GM12878 (cell line): ENCODE measurements around the gene MYRFL. TPM values are rescaled to one million over a fixed set of nuclear protein-coding genes. Genes with fewer than 3 reads are reported as not detected.

Experiments
- ATAC-seq: fragments of 200-7000 bp; cut with Tn5 transposase; 3 replicates; pipeline ENCODE4 v1.9.1; 2020; ENCODE audit warnings: mild to moderate bottlenecking, moderate library complexity
- BruUV-seq: library from RNA; stranded (reverse); fragments of 400-500 nt; replicated peaks from 2 replicates; lab custom pipeline; 2021; lab: Mats Ljungman, UMichigan
- CTCF ChIA-PET: fragments of 300-600 bp; sonication (Branson Sonifier 250); formaldehyde crosslinking; extraction: SDS; loops from one replicate; lab custom pipeline; 2021; ENCODE audit warnings: inconsistent platforms; lab: Yijun Ruan, JAX
- POLR2A ChIA-PET: fragments of 350-600 bp; formaldehyde crosslinking; extraction: SDS; loops from one replicate; lab custom pipeline; 2021; ENCODE audit warnings: inconsistent platforms; lab: Charles Lee
- RAD21 ChIA-PET: fragments of 300-600 bp; sonication (Branson Sonifier 250); formaldehyde crosslinking; loops from one replicate; lab custom pipeline; 2023; ENCODE audit warnings: antibody characterized with exemption; ENCODE audit not compliant: unreplicated experiment; lab: Charles Lee
- SMC1A ChIA-PET: fragments of 300-600 bp; sonication (Branson Sonifier 250); formaldehyde crosslinking; loops from one replicate; lab custom pipeline; 2023; ENCODE audit not compliant: unreplicated experiment, uncharacterized antibody; lab: Charles Lee
- DNase-seq: peaks from one replicate; pipeline ENCODE4 v3.0.0-alpha.2; 2011; ENCODE audit warnings: low read depth, low spot score
- FAIRE-seq: peaks from 3 replicates; lab custom pipeline; 2011; peaks lifted over from hg19 to GRCh38; lab: Jason Lieb, UNC
- H2AFZ ChIP-seq: 2 replicates; pipeline ENCODE4 v1.6.0; 2011; ENCODE audit warnings: low read depth, low read length, control low read depth; ENCODE audit not compliant: control insufficient read depth
- H3K27ac ChIP-seq: 2 replicates; pipeline ENCODE4 v1.5.1; 2011; ENCODE audit warnings: control low read depth; ENCODE audit not compliant: control insufficient read depth, insufficient read depth
- H3K27me3 ChIP-seq, 2 experiments: replicated peaks in 1 of 2; 2 replicates each; pipeline versions ENCODE4 v1.6.0 to v1.6.1; 2011; ENCODE audit warnings: low read length in 1 of 2; ENCODE audit not compliant: control insufficient read depth in 2 of 2, insufficient read depth in 2 of 2
- H3K36me3 ChIP-seq, 2 experiments: 2 replicates each; pipeline ENCODE4 v1.5.1; 2011; ENCODE audit warnings: low read length in 1 of 2; ENCODE audit not compliant: control insufficient read depth in 2 of 2, insufficient read depth in 2 of 2
- H3K4me1 ChIP-seq: 2 replicates; pipeline ENCODE4 v1.6.1; 2011; ENCODE audit warnings: mild to moderate bottlenecking, low read length, moderate library complexity, mixed read lengths; ENCODE audit not compliant: control insufficient read depth, insufficient read depth
- H3K4me2 ChIP-seq: 2 replicates; pipeline ENCODE4 v1.6.0; 2011; ENCODE audit warnings: control low read depth; ENCODE audit not compliant: control insufficient read depth, insufficient read depth
- H3K4me3 ChIP-seq: fragments of 200-600 bp; sonication (generic); 2 replicates; pipeline ENCODE4 v1.5.1; 2016
- H3K79me2 ChIP-seq: 2 replicates; pipeline ENCODE4 v1.6.0; 2011; ENCODE audit warnings: low read length; ENCODE audit not compliant: control insufficient read depth, insufficient read depth
- H3K9ac ChIP-seq: 2 replicates; pipeline ENCODE4 v1.8.0; 2011; ENCODE audit warnings: low read length, control low read depth, mixed read lengths; ENCODE audit not compliant: control insufficient read depth, insufficient read depth
- H3K9me3 ChIP-seq: replicated peaks from 3 replicates; pipeline ENCODE4 v1.5.1; 2011; ENCODE audit warnings: mild to moderate bottlenecking, low read length; ENCODE audit not compliant: control insufficient read depth, insufficient read depth
- H4K20me1 ChIP-seq: 2 replicates; pipeline ENCODE4 v1.6.0; 2011; ENCODE audit not compliant: control insufficient read depth, insufficient read depth
- DPF2 ChIP-seq: fragments of 450-650 bp; IDR thresholded peaks from 2 replicates; pipeline ENCODE4 v1.6.1; 2017; ENCODE audit warnings: mild to moderate bottlenecking
- E2F4 ChIP-seq: IDR thresholded peaks from 2 replicates; pipeline ENCODE4 v1.6.1; 2012; ENCODE audit warnings: low read depth, low read length, improper control_type of control experiment
- FOXM1 ChIP-seq: IDR thresholded peaks from 2 replicates; pipeline ENCODE4 v1.6.1; 2012; ENCODE audit warnings: low read depth, mild to moderate bottlenecking, inconsistent platforms, low read length, moderate library complexity
- MXI1 ChIP-seq: fragments of 150-350 bp; IDR thresholded peaks from 2 replicates; pipeline ENCODE4 v1.6.1; 2011; ENCODE audit warnings: low read depth, mild to moderate bottlenecking, inconsistent platforms, low read length, improper control_type of control experiment
- NRF1 ChIP-seq: conservative IDR thresholded peaks from 2 replicates; pipeline ENCODE4 v1.6.1; 2011; ENCODE audit warnings: mild to moderate bottlenecking, low read depth, low read length, improper control_type of control experiment
- RAD21 ChIP-seq: IDR thresholded peaks from 2 replicates; pipeline ENCODE4 v1.6.1; 2011; ENCODE audit warnings: mild to moderate bottlenecking, low read depth, low read length, moderate library complexity; ENCODE audit not compliant: insufficient read depth
- SREBF2 ChIP-seq: IDR thresholded peaks from 2 replicates; pipeline ENCODE4 v1.6.1; 2012; ENCODE audit warnings: mild to moderate bottlenecking, low read length
- YY1 ChIP-seq: IDR thresholded peaks from 2 replicates; pipeline ENCODE4 v1.6.1; 2011; ENCODE audit warnings: low read depth, mild to moderate bottlenecking, low read length
- ZNF274 ChIP-seq: IDR thresholded peaks from one replicate; pipeline ENCODE4 v1.8.0; 2011; ENCODE audit not compliant: insufficient read length, insufficient read depth
- WGBS: methylation state at CpG from one replicate; pipeline ENCODE4 v1.1.6; 2016; ENCODE audit warnings: low lambda C conversion rate; ENCODE audit not compliant: insufficient replicate concordance, insufficient coverage; ENCODE audit errors: missing lambda C conversion rate; 5-methylcytosine and 5-hydroxymethylcytosine counted together
- in situ Hi-C: fragments of 300-500 bp; cut with MboI; formaldehyde crosslinking; loops from 9 replicates; pipeline ENCODE4 v1.14.3; 2018; ENCODE audit warnings: mixed read lengths
- intact Hi-C: fragments of 100-400 bp; cut with micrococcal nuclease; formaldehyde crosslinking; loops from one replicate; pipeline ENCODE4 v1.14.2; 2022; ENCODE audit not compliant: unreplicated experiment
- polyA plus RNA-seq, 11 experiments: library from polyadenylated mRNA; depleted of rRNA in 4 of 11; unstranded in 6 of 11; stranded (reverse) in 5 of 11; fragments of >200 nt; fragmentation: Nextera tagmentation in 4 of 11; fragmentation: Illumina TruSeq in 1 of 11; extraction: Ambion mirVana in 4 of 11; extraction: Trizol in 1 of 11; gene quantifications; 1 replicate in 1 of 11; 2 replicates in 10 of 11; pipeline versions ENCODE4 v1.2.1 to v1.2.3, GENCODE V29; 2011 to 2016; ENCODE audit warnings: inconsistent platforms in 2 of 11, missing spikeins in 2 of 11, low read depth in 1 of 11
- total RNA-seq, 4 experiments: library from RNA; depleted of rRNA in 3 of 4; stranded (reverse); fragments of >200 nt in 3 of 4; fragmentation: Illumina TruSeq in 1 of 4; extraction: Trizol in 1 of 4; gene quantifications; 2 replicates each; pipeline versions ENCODE4 v1.2.1 to v1.2.3, GENCODE V29; 2013 to 2021
- TF ChIP-seq, protein P1 (sequence below), 3 experiments: IDR thresholded peaks in 2 of 3; conservative IDR thresholded peaks in 1 of 3; 2 replicates each; pipeline ENCODE4 v1.5.1; 2011; ENCODE audit warnings: low read depth in 3 of 3, low read length in 3 of 3, mild to moderate bottlenecking in 3 of 3, control low read depth in 2 of 3, moderate library complexity in 2 of 3, inconsistent platforms in 1 of 3, mixed read lengths in 1 of 3; ENCODE audit not compliant: control insufficient read depth in 2 of 3, insufficient read depth in 1 of 3; ENCODE audit errors: extremely low read depth in 1 of 3
- TF ChIP-seq, protein P2 (sequence below): fragments of 450-650 bp; IDR thresholded peaks from 2 replicates; pipeline ENCODE4 v1.6.1; 2017; ENCODE audit warnings: mild to moderate bottlenecking, moderate library complexity

MYRFL gene
- total and polyA plus RNA-seq, 10 of the 15 experiments (the other 5 are each of a cell fraction or from before 2014, with no cell fraction given): 0.24 to 1.8 (median 0.64) TPM

DNA sequence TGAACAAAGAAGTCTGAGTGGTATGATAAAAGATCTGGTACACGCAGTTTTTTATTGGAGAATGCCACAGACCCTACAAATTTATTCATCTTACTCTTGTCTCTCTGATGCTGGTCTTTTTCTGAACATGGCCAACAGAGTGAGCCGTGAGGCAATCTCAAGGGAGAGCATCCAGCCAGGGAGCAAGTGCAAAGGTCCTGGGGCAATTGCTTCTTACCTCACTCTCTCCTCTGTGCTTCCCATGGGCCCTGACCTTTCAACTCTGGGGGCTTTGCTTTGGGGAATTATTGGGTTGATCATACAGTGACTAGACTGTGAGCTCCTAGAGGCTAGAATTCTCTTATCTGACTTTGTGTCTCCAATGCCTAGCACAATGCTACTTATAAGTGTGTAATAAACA lies 171.7 kb downstream of the MYRFL start:
- ChIA-PET CTCF (no interaction called here), RAD21 (no interaction called here), SMC1A (no interaction called here), POLR2A (no interaction called here)
- H3K27me3 ChIP-seq: no peaks in the 10 kb centered on the region
- no peak overlapping the region for H2AFZ ChIP-seq
- no peak for DNase-seq
- WGBS: 31% methylated on average over 2 of the region's 2 CpGs
- no peak for FAIRE-seq
- intact Hi-C loops (no loop called here), in situ Hi-C loops (no loop called here)
- H3K4me1 ChIP-seq: no peaks in the 10 kb centered on the region
- H3K79me2 ChIP-seq: no peaks in the 10 kb centered on the region
- H3K4me2 ChIP-seq: no peak overlapping the region
- no peaks in the 10 kb centered on the region for H4K20me1 ChIP-seq
- no TSS peak for BruUV-seq
- no peaks in the 10 kb centered on the region; the same call in 2 of the 3 replicates for H3K9me3 ChIP-seq
- H3K27ac ChIP-seq: no peak overlapping the region
- no peak for ATAC-seq
- no peaks in the 10 kb centered on the region for H3K36me3 ChIP-seq
- H3K4me3 ChIP-seq: no peak overlapping the region
- H3K9ac ChIP-seq: no peak overlapping the region
- TF ChIP-seq ZNF274: no peak
- no peak for TF ChIP-seq FOXM1
- TF ChIP-seq MXI1: no peak

DNA sequence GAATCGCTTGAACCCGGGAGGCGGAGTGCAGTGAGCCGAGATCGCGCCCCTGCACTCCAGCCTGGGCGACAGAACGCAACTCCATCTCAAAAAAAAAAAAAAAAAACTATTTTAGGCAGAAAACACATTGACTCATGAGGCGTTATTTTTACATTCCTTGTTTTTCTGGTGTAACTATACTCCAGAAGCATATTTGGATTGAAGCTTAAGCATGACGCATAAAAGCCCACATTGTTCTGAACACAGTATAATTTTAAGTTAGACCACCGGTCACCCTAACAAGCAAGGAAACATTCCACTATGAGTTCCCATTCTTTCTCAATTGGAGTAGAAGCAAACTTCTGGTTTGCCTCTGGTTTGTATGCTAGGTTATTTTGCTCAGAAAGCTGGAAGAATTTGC lies 173.0 kb downstream of the MYRFL start:
- ChIA-PET POLR2A (interaction anchor here (0.7 kb wide), 1 partner anchor 113 kb away, joined by 4 read pairs; no protein-coding TSS in a partner anchor), RAD21 (no interaction called here), CTCF (interaction anchor here (0.7 kb wide), 1 partner anchor 235 kb away, joined by 3 read pairs; no protein-coding TSS in a partner anchor), SMC1A (no interaction called here)
- in situ Hi-C loops (no loop called here), intact Hi-C loops (no loop called here)
- Histone ChIP-seq H3K27ac (no peak overlapping the region), H3K9me3 (no peaks in the 10 kb centered on the region), H3K4me1 (no peaks in the 10 kb centered on the region), H3K4me2 (no peak overlapping the region), H3K79me2 (no peaks in the 10 kb centered on the region), H3K36me3 (no peaks in the 10 kb centered on the region), H3K4me3 (no peak overlapping the region), H4K20me1 (no peaks in the 10 kb centered on the region), H3K27me3 (no peaks in the 10 kb centered on the region), H2AFZ (no peak overlapping the region), H3K9ac (no peak overlapping the region)
- TF ChIP-seq NRF1: no peak
- no peak for TF ChIP-seq YY1
- TF ChIP-seq RAD21: no peak
- TF ChIP-seq E2F4: no peak
- TF ChIP-seq DPF2: no peak
- no peak for TF ChIP-seq SREBF2
- TF ChIP-seq, protein P1, sequence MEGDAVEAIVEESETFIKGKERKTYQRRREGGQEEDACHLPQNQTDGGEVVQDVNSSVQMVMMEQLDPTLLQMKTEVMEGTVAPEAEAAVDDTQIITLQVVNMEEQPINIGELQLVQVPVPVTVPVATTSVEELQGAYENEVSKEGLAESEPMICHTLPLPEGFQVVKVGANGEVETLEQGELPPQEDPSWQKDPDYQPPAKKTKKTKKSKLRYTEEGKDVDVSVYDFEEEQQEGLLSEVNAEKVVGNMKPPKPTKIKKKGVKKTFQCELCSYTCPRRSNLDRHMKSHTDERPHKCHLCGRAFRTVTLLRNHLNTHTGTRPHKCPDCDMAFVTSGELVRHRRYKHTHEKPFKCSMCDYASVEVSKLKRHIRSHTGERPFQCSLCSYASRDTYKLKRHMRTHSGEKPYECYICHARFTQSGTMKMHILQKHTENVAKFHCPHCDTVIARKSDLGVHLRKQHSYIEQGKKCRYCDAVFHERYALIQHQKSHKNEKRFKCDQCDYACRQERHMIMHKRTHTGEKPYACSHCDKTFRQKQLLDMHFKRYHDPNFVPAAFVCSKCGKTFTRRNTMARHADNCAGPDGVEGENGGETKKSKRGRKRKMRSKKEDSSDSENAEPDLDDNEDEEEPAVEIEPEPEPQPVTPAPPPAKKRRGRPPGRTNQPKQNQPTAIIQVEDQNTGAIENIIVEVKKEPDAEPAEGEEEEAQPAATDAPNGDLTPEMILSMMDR (IDR thresholded peaks at IDR 0.05 in 2 of 3, conservative IDR thresholded peaks at IDR 0.05 in 1 of 3; ENCODE audit: control insufficient read depth in 2 of 3, extremely low read depth in 1 of 3, insufficient read depth in 1 of 3, low read depth in 3 of 3, low read length in 3 of 3): no peak
- TF ChIP-seq, protein P2, sequence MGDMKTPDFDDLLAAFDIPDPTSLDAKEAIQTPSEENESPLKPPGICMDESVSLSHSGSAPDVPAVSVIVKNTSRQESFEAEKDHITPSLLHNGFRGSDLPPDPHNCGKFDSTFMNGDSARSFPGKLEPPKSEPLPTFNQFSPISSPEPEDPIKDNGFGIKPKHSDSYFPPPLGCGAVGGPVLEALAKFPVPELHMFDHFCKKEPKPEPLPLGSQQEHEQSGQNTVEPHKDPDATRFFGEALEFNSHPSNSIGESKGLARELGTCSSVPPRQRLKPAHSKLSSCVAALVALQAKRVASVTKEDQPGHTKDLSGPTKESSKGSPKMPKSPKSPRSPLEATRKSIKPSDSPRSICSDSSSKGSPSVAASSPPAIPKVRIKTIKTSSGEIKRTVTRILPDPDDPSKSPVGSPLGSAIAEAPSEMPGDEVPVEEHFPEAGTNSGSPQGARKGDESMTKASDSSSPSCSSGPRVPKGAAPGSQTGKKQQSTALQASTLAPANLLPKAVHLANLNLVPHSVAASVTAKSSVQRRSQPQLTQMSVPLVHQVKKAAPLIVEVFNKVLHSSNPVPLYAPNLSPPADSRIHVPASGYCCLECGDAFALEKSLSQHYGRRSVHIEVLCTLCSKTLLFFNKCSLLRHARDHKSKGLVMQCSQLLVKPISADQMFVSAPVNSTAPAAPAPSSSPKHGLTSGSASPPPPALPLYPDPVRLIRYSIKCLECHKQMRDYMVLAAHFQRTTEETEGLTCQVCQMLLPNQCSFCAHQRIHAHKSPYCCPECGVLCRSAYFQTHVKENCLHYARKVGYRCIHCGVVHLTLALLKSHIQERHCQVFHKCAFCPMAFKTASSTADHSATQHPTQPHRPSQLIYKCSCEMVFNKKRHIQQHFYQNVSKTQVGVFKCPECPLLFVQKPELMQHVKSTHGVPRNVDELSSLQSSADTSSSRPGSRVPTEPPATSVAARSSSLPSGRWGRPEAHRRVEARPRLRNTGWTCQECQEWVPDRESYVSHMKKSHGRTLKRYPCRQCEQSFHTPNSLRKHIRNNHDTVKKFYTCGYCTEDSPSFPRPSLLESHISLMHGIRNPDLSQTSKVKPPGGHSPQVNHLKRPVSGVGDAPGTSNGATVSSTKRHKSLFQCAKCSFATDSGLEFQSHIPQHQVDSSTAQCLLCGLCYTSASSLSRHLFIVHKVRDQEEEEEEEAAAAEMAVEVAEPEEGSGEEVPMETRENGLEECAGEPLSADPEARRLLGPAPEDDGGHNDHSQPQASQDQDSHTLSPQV: no peak
- ATAC-seq (no peak), FAIRE-seq (no peak), DNase-seq (no peak)
- WGBS: 73% methylated on average over 9 of the region's 11 CpGs
- BruUV-seq: no TSS peak
